Neural crest cell (in vitro differentiated cells): ENCODE data around the gene KRTAP24-1. TPM values are rescaled to one million over a fixed set of nuclear protein-coding genes. Genes with fewer than 3 reads are reported as not detected.

ENCODE experiments used
- DNase-seq: peaks from one replicate; pipeline ENCODE4 v3.0.0; 2021; ENCODE audit warnings: low read depth, mixed read lengths, low spot score
- H3K27ac Mint-ChIP-seq: one replicate; pipeline ENCODE4 v1.8.0; 2021; ENCODE audit warnings: mild to moderate bottlenecking, mixed read lengths; ENCODE audit not compliant: unreplicated experiment
- H3K27me3 Mint-ChIP-seq: 2 replicates; pipeline ENCODE4 v1.8.0; 2021; ENCODE audit warnings: low read depth, mild to moderate bottlenecking, mixed read lengths
- H3K36me3 Mint-ChIP-seq: 2 replicates; pipeline ENCODE4 v1.8.0; 2021; ENCODE audit warnings: low read depth, mild to moderate bottlenecking, mixed read lengths
- H3K4me1 Mint-ChIP-seq: 2 replicates; pipeline ENCODE4 v1.8.0; 2021; ENCODE audit warnings: mixed read lengths
- H3K4me3 Mint-ChIP-seq: one replicate; pipeline ENCODE4 v1.8.0; 2021; ENCODE audit warnings: mild to moderate bottlenecking, mixed read lengths
- H3K9me3 Mint-ChIP-seq: 2 replicates; pipeline ENCODE4 v1.8.0; 2021; ENCODE audit warnings: mixed read lengths
- total RNA-seq: library from RNA; stranded (reverse); gene quantifications from 2 replicates; pipeline ENCODE4 v1.2.1, GENCODE V29; 2021
- TF ChIP-seq, protein P1 (sequence below): fragments of 200-600 bp; sonication (generic); conservative IDR thresholded peaks from 2 replicates; pipeline ENCODE4 v1.5.0; 2021; ENCODE audit warnings: antibody characterized with exemption, mild to moderate bottlenecking

Gene KRTAP24-1
- total RNA-seq, 1 donor from 2014 or later, result not detected

- H3K9me3 Mint-ChIP-seq, result no peaks in the 10 kb centered on the region
- no peaks in the 10 kb centered on the region for H3K27me3 Mint-ChIP-seq
- TF ChIP-seq, protein P1, sequence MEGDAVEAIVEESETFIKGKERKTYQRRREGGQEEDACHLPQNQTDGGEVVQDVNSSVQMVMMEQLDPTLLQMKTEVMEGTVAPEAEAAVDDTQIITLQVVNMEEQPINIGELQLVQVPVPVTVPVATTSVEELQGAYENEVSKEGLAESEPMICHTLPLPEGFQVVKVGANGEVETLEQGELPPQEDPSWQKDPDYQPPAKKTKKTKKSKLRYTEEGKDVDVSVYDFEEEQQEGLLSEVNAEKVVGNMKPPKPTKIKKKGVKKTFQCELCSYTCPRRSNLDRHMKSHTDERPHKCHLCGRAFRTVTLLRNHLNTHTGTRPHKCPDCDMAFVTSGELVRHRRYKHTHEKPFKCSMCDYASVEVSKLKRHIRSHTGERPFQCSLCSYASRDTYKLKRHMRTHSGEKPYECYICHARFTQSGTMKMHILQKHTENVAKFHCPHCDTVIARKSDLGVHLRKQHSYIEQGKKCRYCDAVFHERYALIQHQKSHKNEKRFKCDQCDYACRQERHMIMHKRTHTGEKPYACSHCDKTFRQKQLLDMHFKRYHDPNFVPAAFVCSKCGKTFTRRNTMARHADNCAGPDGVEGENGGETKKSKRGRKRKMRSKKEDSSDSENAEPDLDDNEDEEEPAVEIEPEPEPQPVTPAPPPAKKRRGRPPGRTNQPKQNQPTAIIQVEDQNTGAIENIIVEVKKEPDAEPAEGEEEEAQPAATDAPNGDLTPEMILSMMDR, result no peak
- H3K36me3 Mint-ChIP-seq, result no peaks in the 10 kb centered on the region
- no peaks in the 10 kb centered on the region for H3K4me1 Mint-ChIP-seq
- no peak overlapping the region for H3K27ac Mint-ChIP-seq
- DNase-seq, result no peak
- no peak overlapping the region for H3K4me3 Mint-ChIP-seq
These were observed 24.1 kb upstream of the KRTAP24-1 start for GRCh38 chr21:30306884-30307283.

- no peak overlapping the region for H3K27ac Mint-ChIP-seq
- TF ChIP-seq, protein P1, result no peak
- no peaks in the 10 kb centered on the region for H3K27me3 Mint-ChIP-seq
- H3K4me3 Mint-ChIP-seq, result no peak overlapping the region
- no peaks in the 10 kb centered on the region for H3K4me1 Mint-ChIP-seq
- no peaks in the 10 kb centered on the region for H3K9me3 Mint-ChIP-seq
- no peak for DNase-seq
- no peaks in the 10 kb centered on the region for H3K36me3 Mint-ChIP-seq
These were observed 22.4 kb upstream of the KRTAP24-1 start for GRCh38 chr21:30305136-30305535.

DNA sequence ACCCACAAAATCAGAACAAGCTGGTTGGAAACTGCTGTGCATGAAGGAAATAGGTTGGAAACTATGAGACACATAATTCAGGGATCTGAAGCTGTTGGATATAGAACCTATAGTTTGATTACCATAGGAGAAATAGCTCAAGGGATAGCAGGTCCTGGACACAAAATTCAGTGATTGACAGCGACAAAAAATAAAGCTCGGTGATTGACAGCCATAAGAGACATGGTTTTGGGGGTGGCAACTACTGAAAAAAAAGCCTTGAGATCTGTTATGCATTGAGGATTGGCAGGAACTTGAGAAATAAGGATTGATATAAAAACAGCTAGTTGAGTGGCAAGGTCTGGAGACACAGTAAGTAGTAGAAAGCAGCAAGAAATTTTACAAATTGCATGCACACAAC is 6.5 kb upstream of the KRTAP24-1 start, which contains the start of gene KRTAP25-1:
Gene KRTAP25-1 (minus strand): TSS at position 300 of the 400 bp plus-strand sequence. CDS start 24 bp downstream, at position 276.
- Mint-ChIP-seq H3K4me1 (no peaks in the 10 kb centered on the region), H3K27me3 (peaks cover 15% of the 10 kb centered on the region), H3K36me3 (no peaks in the 10 kb centered on the region), H3K4me3 (no peak within 1 kb of the TSS), H3K27ac (no peak within 1 kb of the TSS), H3K9me3 (peaks cover 2% of the 10 kb centered on the region)
- DNase-seq, result no peak
- TF ChIP-seq, protein P1, result no peak

- Mint-ChIP-seq H3K9me3 (peaks cover 8% of the 10 kb centered on the region), H3K27me3 (no peaks in the 10 kb centered on the region), H3K36me3 (peaks cover 4% of the 10 kb centered on the region), H3K4me1 (peaks cover 14% of the 10 kb centered on the region), H3K4me3 (no peak overlapping the region), H3K27ac (no peak overlapping the region)
- DNase-seq, result no peak
- TF ChIP-seq, protein P1, result no peak
These were observed 11.1 kb downstream of the KRTAP24-1 start for GRCh38 chr21:30271611-30272010.

DNA sequence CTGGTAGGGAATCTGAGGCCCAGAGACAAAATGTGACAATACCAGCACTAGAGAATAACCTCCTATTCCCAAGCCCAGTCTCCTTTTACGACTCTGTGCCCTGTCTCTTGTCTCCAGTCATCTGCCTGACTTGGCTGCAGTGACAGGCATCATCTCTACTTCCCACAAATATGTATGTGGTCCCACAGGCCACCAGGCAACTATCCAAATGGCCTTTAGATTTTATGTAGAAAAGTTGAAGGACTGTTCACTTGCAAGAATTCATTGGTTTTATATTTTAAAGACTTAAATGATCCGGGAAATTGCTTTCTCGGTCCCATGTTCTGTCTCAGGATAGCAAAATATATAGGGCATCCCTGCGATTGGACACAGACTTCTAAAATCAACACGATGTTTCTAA is 11.6 kb downstream of the KRTAP24-1 start:
- peaks cover 12% of the 10 kb centered on the region for H3K9me3 Mint-ChIP-seq

More for the DNA sequence above, 11.6 kb downstream of the KRTAP24-1 start:
- TF ChIP-seq, protein P1, result no peak
- no peak for DNase-seq
- H3K27ac Mint-ChIP-seq, result no peak overlapping the region
- H3K36me3 Mint-ChIP-seq, result peaks cover 4% of the 10 kb centered on the region
- no peaks in the 10 kb centered on the region for H3K27me3 Mint-ChIP-seq
- no peak overlapping the region for H3K4me3 Mint-ChIP-seq
- H3K4me1 Mint-ChIP-seq, result peaks cover 14% of the 10 kb centered on the region
